ENCODE results near the gene ASTN2.

DNA sequence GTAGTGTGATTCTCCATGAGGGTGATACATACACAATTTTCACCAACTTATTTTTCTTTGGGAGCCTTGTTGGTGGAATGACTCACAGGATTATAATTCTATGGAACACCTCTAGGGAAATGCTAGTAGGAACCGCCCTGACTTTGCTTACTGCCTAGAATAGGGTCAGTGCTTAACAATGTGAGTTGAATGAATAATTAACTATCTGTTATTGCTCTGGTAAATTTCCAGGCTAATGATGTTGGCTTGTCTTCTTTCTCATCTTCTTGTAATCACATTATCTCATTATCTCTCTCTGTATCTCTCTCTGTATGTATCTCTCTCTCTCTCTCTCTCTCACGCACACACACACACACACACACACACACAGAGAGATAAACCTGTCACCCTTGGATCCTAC, 436.7 kb downstream of the ASTN2 start:
- TF ChIP-seq ZNF274 (IDR thresholded peaks at IDR 0.05; ENCODE audit: low read depth, low read length): no peak
- TF ChIP-seq, protein P1, sequence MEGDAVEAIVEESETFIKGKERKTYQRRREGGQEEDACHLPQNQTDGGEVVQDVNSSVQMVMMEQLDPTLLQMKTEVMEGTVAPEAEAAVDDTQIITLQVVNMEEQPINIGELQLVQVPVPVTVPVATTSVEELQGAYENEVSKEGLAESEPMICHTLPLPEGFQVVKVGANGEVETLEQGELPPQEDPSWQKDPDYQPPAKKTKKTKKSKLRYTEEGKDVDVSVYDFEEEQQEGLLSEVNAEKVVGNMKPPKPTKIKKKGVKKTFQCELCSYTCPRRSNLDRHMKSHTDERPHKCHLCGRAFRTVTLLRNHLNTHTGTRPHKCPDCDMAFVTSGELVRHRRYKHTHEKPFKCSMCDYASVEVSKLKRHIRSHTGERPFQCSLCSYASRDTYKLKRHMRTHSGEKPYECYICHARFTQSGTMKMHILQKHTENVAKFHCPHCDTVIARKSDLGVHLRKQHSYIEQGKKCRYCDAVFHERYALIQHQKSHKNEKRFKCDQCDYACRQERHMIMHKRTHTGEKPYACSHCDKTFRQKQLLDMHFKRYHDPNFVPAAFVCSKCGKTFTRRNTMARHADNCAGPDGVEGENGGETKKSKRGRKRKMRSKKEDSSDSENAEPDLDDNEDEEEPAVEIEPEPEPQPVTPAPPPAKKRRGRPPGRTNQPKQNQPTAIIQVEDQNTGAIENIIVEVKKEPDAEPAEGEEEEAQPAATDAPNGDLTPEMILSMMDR (IDR thresholded peaks at IDR 0.05 in 2 of 3, conservative IDR thresholded peaks at IDR 0.05 in 1 of 3; ENCODE audit: borderline replicate concordance in 1 of 3, insufficient read depth in 1 of 3, low read depth in 2 of 3, low read length in 2 of 3): no peak
- TF ChIP-seq POLR2A (IDR thresholded peaks at IDR 0.05; ENCODE audit: borderline replicate concordance, extremely low read depth, insufficient read depth, insufficient read length): no peak
- no peak for TF ChIP-seq SIN3A (IDR thresholded peaks at IDR 0.05; ENCODE audit: low read depth)
- TF ChIP-seq, protein P2, sequence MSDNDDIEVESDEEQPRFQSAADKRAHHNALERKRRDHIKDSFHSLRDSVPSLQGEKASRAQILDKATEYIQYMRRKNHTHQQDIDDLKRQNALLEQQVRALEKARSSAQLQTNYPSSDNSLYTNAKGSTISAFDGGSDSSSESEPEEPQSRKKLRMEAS (IDR thresholded peaks at IDR 0.05): no peak
- TF ChIP-seq, protein P3, sequence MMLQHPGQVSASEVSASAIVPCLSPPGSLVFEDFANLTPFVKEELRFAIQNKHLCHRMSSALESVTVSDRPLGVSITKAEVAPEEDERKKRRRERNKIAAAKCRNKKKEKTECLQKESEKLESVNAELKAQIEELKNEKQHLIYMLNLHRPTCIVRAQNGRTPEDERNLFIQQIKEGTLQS (IDR thresholded peaks at IDR 0.05): no peak
- no peak for TF ChIP-seq EZH2phosphoT487 (IDR thresholded peaks at IDR 0.05; ENCODE audit: borderline replicate concordance)
- no peak for TF ChIP-seq EZH2 (IDR thresholded peaks at IDR 0.05)
- no peak for TF ChIP-seq SRF (IDR thresholded peaks at IDR 0.05; ENCODE audit: low read depth)
- TF ChIP-seq POLR2AphosphoS5 (IDR thresholded peaks at IDR 0.05; ENCODE audit: low read depth, low read length): no peak
- no peak for TF ChIP-seq EGR1 (IDR thresholded peaks at IDR 0.05; ENCODE audit: low read depth)
